Nephron (organoid): ENCODE measurements around the gene CDH23.

ENCODE experiments used
- H3K27ac Mint-ChIP-seq, 3 experiments: 2 replicates each; pipeline ENCODE4 v1.8.0; 2020; ENCODE audit warnings: mixed read lengths in 3 of 3, mild to moderate bottlenecking in 2 of 3, moderate library complexity in 1 of 3
- H3K27me3 Mint-ChIP-seq: 2 replicates; pipeline ENCODE4 v1.8.0; 2021; ENCODE audit warnings: low read depth, mild to moderate bottlenecking, moderate library complexity, mixed read lengths
- H3K36me3 Mint-ChIP-seq: 2 replicates; pipeline ENCODE4 v1.8.0; 2020; ENCODE audit warnings: low read depth, mixed read lengths
- H3K4me1 Mint-ChIP-seq: 2 replicates; pipeline ENCODE4 v1.8.0; 2020; ENCODE audit warnings: mixed read lengths
- H3K4me3 Mint-ChIP-seq, 3 experiments: 2 replicates each; pipeline ENCODE4 v1.8.0; 2020; ENCODE audit warnings: mild to moderate bottlenecking in 3 of 3, mixed read lengths in 3 of 3, moderate library complexity in 2 of 3
- H3K9me3 Mint-ChIP-seq: 2 replicates; pipeline ENCODE4 v1.8.0; 2020; ENCODE audit warnings: mixed read lengths
- CTCF ChIP-seq, 3 experiments: fragments of 200-600 bp; sonication (generic); IDR thresholded peaks; one replicate each; pipeline ENCODE4 v1.5.0; 2021; ENCODE audit warnings: antibody characterized with exemption in 3 of 3; ENCODE audit not compliant: unreplicated experiment in 3 of 3

CDH23 gene

GRCh38 chr10:71459513-71459912, 62.8 kb downstream of the CDH23 start:
- Mint-ChIP-seq H3K27ac (no peak overlapping the region), H3K9me3 (no peaks in the 10 kb centered on the region), H3K4me1 (peaks cover 3% of the 10 kb centered on the region), H3K4me3 (no peak overlapping the region), H3K36me3 (no peaks in the 10 kb centered on the region), H3K27me3 (peaks cover 60% of the 10 kb centered on the region)
- no peak for TF ChIP-seq CTCF (IDR thresholded peaks at IDR 0.05; ENCODE audit: unreplicated experiment in 3 of 3)

GRCh38 chr10:71460615-71461014, 63.9 kb downstream of the CDH23 start:
- Mint-ChIP-seq H3K9me3 (no peaks in the 10 kb centered on the region), H3K4me1 (peaks cover 6% of the 10 kb centered on the region), H3K27ac (no peak overlapping the region), H3K4me3 (no peak overlapping the region), H3K27me3 (peaks cover 62% of the 10 kb centered on the region), H3K36me3 (no peaks in the 10 kb centered on the region)
- no peak for TF ChIP-seq CTCF (IDR thresholded peaks at IDR 0.05; ENCODE audit: unreplicated experiment in 3 of 3)

- H3K9me3 Mint-ChIP-seq = no peaks in the 10 kb centered on the region
- H3K4me1 Mint-ChIP-seq = peaks cover 8% of the 10 kb centered on the region
- no peak for TF ChIP-seq CTCF (IDR thresholded peaks at IDR 0.05; ENCODE audit: unreplicated experiment in 3 of 3)
- no peaks in the 10 kb centered on the region for H3K36me3 Mint-ChIP-seq
- H3K27me3 Mint-ChIP-seq = peaks cover 54% of the 10 kb centered on the region
- no peak overlapping the region for H3K27ac Mint-ChIP-seq
- no peak overlapping the region for H3K4me3 Mint-ChIP-seq
Observed at GRCh38 chr10:71461457-71461856, 64.7 kb downstream of the CDH23 start.

GRCh38 chr10:71462062-71462935, 65.6 kb downstream of the CDH23 start:
- Mint-ChIP-seq H3K4me3 (no peak overlapping the region), H3K27me3 (peaks cover 45% of the 10 kb centered on the region), H3K4me1 (peaks cover 8% of the 10 kb centered on the region), H3K9me3 (no peaks in the 10 kb centered on the region), H3K36me3 (no peaks in the 10 kb centered on the region), H3K27ac (no peak overlapping the region)
- TF ChIP-seq CTCF (IDR thresholded peaks at IDR 0.05; ENCODE audit: unreplicated experiment in 3 of 3) = peak in 1 of 3 experiments; percentile 15

GRCh38 chr10:71463111-71463510, 66.4 kb downstream of the CDH23 start:
- no peak for TF ChIP-seq CTCF (IDR thresholded peaks at IDR 0.05; ENCODE audit: unreplicated experiment in 3 of 3)
- H3K27ac Mint-ChIP-seq = no peak overlapping the region
- H3K4me3 Mint-ChIP-seq = no peak overlapping the region
- H3K9me3 Mint-ChIP-seq = no peaks in the 10 kb centered on the region
- H3K36me3 Mint-ChIP-seq = no peaks in the 10 kb centered on the region
- peaks cover 4% of the 10 kb centered on the region for H3K4me1 Mint-ChIP-seq
- H3K27me3 Mint-ChIP-seq = peaks cover 39% of the 10 kb centered on the region
